ENCODE results near the gene SGCD. TPM values are rescaled to one million over a fixed set of nuclear protein-coding genes. Genes with fewer than 3 reads are reported as not detected.

Gene SGCD
- total and polyA plus RNA-seq, 2 of the 4 experiments (the other 2 are of a cell fraction): 5.8 to 10.6 TPM

- Histone ChIP-seq H2BK20ac (ENCODE audit: low read depth, low read length) (peak overlapping the region; percentile 89), H4K5ac (ENCODE audit: low read depth, low read length) (peak overlapping the region; percentile 67; the same call in 1 of the 2 replicates), H2AFZ (replicated peaks; ENCODE audit: low read length, poor library complexity) (no peak overlapping the region), H3K14ac (replicated peaks; ENCODE audit: low read depth, low read length) (peak overlapping the region; percentile 65; the same call in 1 of the 2 replicates), H3K56ac (ENCODE audit: extremely low read depth, insufficient read depth, low read length) (no peak overlapping the region), H2BK120ac (ENCODE audit: low read depth, low read length) (peak overlapping the region; percentile 80), H3K27ac (ENCODE audit: insufficient read depth, low read length) (no peak overlapping the region; the same call in 1 of the 2 replicates), H2AK9ac (replicated peaks; ENCODE audit: low read depth, low read length, poor library complexity) (no peak overlapping the region), H3K36me3 (ENCODE audit: control insufficient read depth, insufficient read depth, low read length) (no peaks in the 10 kb centered on the region), H2BK15ac (ENCODE audit: low read depth, low read length) (peak overlapping the region; percentile 79; the same call in 2 of the 3 replicates), H2AK5ac (ENCODE audit: low read depth, low read length) (no peak overlapping the region), H4K91ac (ENCODE audit: insufficient read depth, low read depth, low read length) (peak overlapping the region; percentile 47), H3K79me1 (ENCODE audit: low read depth in 1 of 2, low read length in 2 of 2) (0 out of 4 replicates have a peak, but pooled peaks cover 2 to 4% of the 10 kb centered on the region in 2 experiments), H4K8ac (ENCODE audit: low read depth in 2 of 2, low read length in 2 of 2) (peak overlapping the region in 1 of 2 experiments; percentile 20; a peak in 2 of 4 replicates), H3K18ac (ENCODE audit: low read depth, low read length) (peak overlapping the region; percentile 53), H3K4me2 (ENCODE audit: low read depth, low read length) (peak overlapping the region; percentile 32; the same call in 1 of the 2 replicates), H3K9ac (ENCODE audit: low read depth, low read length) (no peak overlapping the region), H2BK5ac (ENCODE audit: low read depth, low read length, poor library complexity, severe bottlenecking) (peak overlapping the region; percentile 57), H3K9me1 (ENCODE audit: insufficient read depth, low read length) (0 out of 2 replicates have a peak, but pooled peaks cover 4% of the 10 kb centered on the region), H3K27me3 (ENCODE audit: control insufficient read depth, insufficient read depth, low read length) (no peaks in the 10 kb centered on the region), H3K9me3 (ENCODE audit: control insufficient read depth, insufficient read depth, low read length) (no peaks in the 10 kb centered on the region), H4K20me1 (ENCODE audit: insufficient read depth, low read length) (no peaks in the 10 kb centered on the region), H3K23ac (ENCODE audit: low read depth, low read length) (peak overlapping the region; percentile 55; the same call in 1 of the 2 replicates), H3K4me1 (ENCODE audit: control insufficient read depth, insufficient read depth, low read length) (peaks cover 17% of the 10 kb centered on the region), H3K4ac (ENCODE audit: low read depth, low read length) (peak overlapping the region; percentile 47), H3K4me3 (ENCODE audit: insufficient read depth, low read depth, low read length) (no peak overlapping the region)
- WGBS, 2 experiments (ENCODE audit: extremely low coverage in 2 of 2, insufficient read length in 1 of 2): 80% methylated on average over 1 of the region's 3 CpGs; no CpG with 5 or more reads in 1 of the 2 experiments
- in situ Hi-C loops (cut with MboI; ENCODE audit: low sequenced_read_pairs) (no loop called here), dilution Hi-C loops (cut with HindIII; ENCODE audit: low sequenced_read_pairs, unreplicated experiment) (no loop called here), intact Hi-C loops (cut with micrococcal nuclease) (loop anchor here (5.0 kb wide), 1 partner anchor 194 kb away; no protein-coding TSS in a partner anchor)
- peak; percentile 88 for TF ChIP-seq CEBPB (IDR thresholded peaks at IDR 0.05; ENCODE audit: low read depth, low read length)
- TF ChIP-seq RAD21 (IDR thresholded peaks at IDR 0.05; ENCODE audit: low read length): no peak
- TF ChIP-seq MAZ (IDR thresholded peaks at IDR 0.05; ENCODE audit: borderline replicate concordance, low read depth, low read length): no peak
- no peak for TF ChIP-seq MAFK (IDR thresholded peaks at IDR 0.05; ENCODE audit: low read depth, low read length)
- TF ChIP-seq BHLHE40 (IDR thresholded peaks at IDR 0.05; ENCODE audit: low read depth, low read length): 0 out of 2 replicates have a peak, but pooled peaks have one; percentile 4
- DNase-seq (peak; percentile 86), ATAC-seq (ENCODE audit: low read depth) (peak; percentile 33)
- POLR2A ChIA-PET (ENCODE audit: unreplicated experiment): no interaction called here
- no TSS peak for BruUV-seq (replicated peaks)
- CTCF ChIA-PET: no interaction called here
Observed at GRCh38 chr5:156380848-156381247, 53.9 kb downstream of the SGCD start.

Measured in IMR-90 (cell line).